ENCODE measurements around the gene GSG1L2. TPM values are rescaled to one million over a fixed set of nuclear protein-coding genes. Genes with fewer than 3 reads are reported as not detected.
"Not testable (repeated sequence)": the region's sequence is repeated elsewhere in the genome, so short reads cannot be mapped to it uniquely, and the experiment has no call there.

The GSG1L2 gene
- total RNA-seq, 1 donor from 2014 or later = not detected

DNA sequence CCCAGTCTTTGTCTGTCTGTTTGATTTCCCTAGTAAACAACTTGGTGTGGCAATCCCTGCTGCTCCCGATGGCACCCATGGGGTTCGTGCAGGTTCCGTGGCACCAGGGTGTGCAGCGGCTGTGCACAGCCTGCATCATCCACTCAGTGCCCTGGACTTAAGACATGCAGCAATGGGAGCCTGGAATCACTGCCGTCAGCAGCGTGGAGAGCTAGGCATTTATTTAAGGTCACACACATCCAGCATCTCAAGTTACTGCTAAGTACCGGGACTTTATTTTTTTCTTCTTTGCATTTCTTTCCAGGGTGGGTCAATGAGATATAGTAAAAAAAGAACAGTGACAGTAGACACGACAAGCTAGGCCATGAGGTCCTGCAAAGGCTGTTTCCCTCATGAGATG lies 33.3 kb downstream of the GSG1L2 start:
- no peak for DNase-seq

- no peak for DNase-seq
Measured at GRCh38 chr17:9784544-9784943, 37.3 kb downstream of the GSG1L2 start.

DNA sequence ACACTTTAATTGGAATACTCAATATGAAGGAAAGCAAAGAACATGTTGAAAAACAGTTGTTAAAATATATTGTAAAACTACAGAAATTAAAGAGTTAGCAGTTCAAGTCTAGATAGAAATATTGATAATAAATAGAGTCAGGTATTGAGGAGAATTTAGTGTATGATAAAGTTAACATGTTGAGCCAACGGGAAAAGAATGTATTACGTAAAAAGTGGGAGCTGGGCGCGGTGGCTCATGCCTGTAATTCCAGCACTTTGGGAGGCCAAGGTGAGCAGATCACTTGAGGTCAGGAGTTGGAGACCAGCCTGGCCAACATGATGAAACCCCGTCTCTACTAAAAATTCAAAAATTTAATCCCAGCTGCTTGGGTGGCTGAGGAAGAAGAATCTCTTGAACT lies 38.4 kb downstream of the GSG1L2 start:
- not testable (repeated sequence) for DNase-seq

- no peak for DNase-seq
Measured at GRCh38 chr17:9783050-9783449, 38.8 kb downstream of the GSG1L2 start.

- no peak for DNase-seq
Measured at GRCh38 chr17:9780552-9780951, 41.3 kb downstream of the GSG1L2 start.

GRCh38 chr17:9776911-9777310 lies 45.0 kb downstream of the GSG1L2 start:
- no peak for DNase-seq

GRCh38 chr17:9772658-9773057 lies 49.2 kb downstream of the GSG1L2 start:
- DNase-seq = no peak

DNA sequence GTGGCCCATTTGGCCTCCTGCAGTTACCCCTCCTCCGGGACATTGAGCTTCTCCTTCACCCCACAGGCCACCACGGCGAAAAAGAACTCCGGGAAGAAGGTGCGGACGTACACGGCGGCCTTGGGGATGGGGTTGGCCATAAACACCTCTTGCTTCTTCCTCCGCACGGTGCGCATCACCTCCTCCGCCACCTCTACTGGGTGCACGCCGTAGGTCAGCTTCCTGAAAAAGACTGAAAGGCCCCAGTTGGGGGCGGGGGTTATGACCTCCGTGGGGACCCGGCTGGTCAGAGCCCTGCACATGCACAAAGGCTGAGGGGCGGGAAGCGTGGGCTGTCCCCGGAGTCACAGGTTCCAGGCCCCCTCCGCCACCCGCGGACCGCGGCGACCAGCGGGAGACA lies 50.4 kb downstream of the GSG1L2 start:
- no peak for DNase-seq

GRCh38 chr17:9769036-9769695 lies 52.7 kb downstream of the GSG1L2 start:
- DNase-seq = no peak

DNA sequence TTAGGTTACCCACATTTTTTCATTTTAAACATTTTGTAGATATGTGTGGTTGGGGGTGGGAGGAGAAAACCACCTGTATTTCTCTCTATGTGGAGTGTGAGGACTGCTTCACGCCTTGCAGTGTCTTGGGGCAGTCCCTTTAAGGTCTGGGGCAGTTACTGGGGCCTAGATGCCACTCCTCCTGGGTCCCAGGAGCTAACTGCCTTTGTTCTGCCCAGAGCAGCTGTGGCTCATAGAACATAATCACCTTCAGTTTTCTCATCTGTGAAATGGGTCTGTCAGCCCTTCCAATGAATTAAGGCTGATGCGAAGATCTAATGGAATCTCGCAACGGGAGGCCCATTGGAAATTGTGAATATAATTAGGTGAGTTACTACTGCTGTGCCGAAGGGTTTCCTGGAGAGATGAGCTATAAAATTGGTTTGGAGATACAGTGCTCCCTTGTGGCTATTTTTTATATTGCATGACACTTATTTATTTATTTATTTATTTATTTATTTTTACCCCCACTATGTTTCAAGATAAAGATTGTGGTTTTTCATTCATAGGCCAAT lies 53.4 kb downstream of the GSG1L2 start:
- peak; percentile 24 for DNase-seq

DNA sequence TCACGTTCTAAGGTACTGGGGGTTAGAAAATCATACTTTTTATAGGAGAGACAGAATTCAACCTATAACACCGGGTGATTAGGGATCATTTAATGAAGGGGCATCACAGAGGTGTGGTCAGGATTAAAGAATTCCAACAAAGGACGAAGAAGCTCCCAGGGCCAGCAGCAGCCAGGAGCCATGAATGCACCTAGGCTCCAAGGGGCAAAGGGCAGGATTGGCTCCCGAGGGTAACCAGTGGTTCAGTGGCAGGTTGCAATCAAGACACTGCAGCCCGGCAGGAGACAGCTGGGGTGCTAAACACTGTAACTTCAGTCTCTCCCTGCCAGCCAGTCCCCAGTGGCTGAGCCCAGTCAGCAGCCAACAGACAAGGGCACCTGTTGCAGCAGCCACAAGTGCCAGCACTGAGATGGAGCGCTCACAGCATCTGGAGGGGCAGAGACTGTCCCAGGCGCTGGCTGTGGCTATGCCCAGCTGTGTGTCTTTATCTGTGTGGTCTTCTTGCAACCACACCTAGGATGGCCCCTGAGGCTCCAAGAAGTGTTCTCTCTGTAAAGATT lies 54.4 kb downstream of the GSG1L2 start:
- no peak for DNase-seq

GRCh38 chr17:9766970-9767369 lies 54.9 kb downstream of the GSG1L2 start:
- no peak for DNase-seq

GRCh38 chr17:9765322-9765721 lies 56.6 kb downstream of the GSG1L2 start:
- no peak for DNase-seq

GRCh38 chr17:9763643-9764042 lies 58.2 kb downstream of the GSG1L2 start:
- no peak for DNase-seq

GRCh38 chr17:9760266-9760665 lies 61.6 kb downstream of the GSG1L2 start:
- DNase-seq = no peak

- no peak for DNase-seq
Measured at GRCh38 chr17:9755083-9755482, 66.8 kb downstream of the GSG1L2 start.

Other genes starting within 250 kb of the GSG1L2 start
- gene STX8, start 246.3 kb downstream of the GSG1L2 start, total RNA-seq = 52.1 TPM
- gene CFAP52, start 245.4 kb downstream of the GSG1L2 start, total RNA-seq = not detected
- 0.99 TPM for gene USP43, start 176.6 kb downstream of the GSG1L2 start, total RNA-seq
- 15.9 TPM for gene DHRS7C, start 30.5 kb downstream of the GSG1L2 start, total RNA-seq
- 0.30 TPM for gene GLP2R, start 3.8 kb upstream of the GSG1L2 start, total RNA-seq
- gene RCVRN, start 83.2 kb upstream of the GSG1L2 start, total RNA-seq = 0.10 TPM

Measured in skin of body (tissue), 2 donors.